Vagina (tissue), 2 donors: ENCODE results near the gene TSC22D3.

Experiments
- CTCF ChIP-seq, 3 experiments: fragments of 450-650 bp in 2 of 3; fragments of 200-600 bp in 1 of 3; sonication (generic) in 1 of 3; IDR thresholded peaks; one replicate each; pipeline ENCODE4 v1.5.1; 2017 to 2019; ENCODE audit warnings: antibody characterized with exemption in 3 of 3, mild to moderate bottlenecking in 2 of 3, moderate library complexity in 2 of 3
- POLR2A ChIP-seq, 2 donors: fragments of 450-650 bp; IDR thresholded peaks; one replicate each; pipeline ENCODE4 v1.6.1; 2017; ENCODE audit warnings: antibody characterized with exemption in 2 of 2, mild to moderate bottlenecking in 2 of 2, moderate library complexity in 2 of 2
- POLR2AphosphoS5 ChIP-seq, 2 donors: sonication (generic); formaldehyde crosslinking; IDR thresholded peaks; one replicate each; pipeline ENCODE4 v1.9.0; 2017; ENCODE audit warnings: antibody characterized with exemption in 2 of 2, mild to moderate bottlenecking in 2 of 2, low read depth in 1 of 2; ENCODE audit not compliant: insufficient read depth in 1 of 2

DNA sequence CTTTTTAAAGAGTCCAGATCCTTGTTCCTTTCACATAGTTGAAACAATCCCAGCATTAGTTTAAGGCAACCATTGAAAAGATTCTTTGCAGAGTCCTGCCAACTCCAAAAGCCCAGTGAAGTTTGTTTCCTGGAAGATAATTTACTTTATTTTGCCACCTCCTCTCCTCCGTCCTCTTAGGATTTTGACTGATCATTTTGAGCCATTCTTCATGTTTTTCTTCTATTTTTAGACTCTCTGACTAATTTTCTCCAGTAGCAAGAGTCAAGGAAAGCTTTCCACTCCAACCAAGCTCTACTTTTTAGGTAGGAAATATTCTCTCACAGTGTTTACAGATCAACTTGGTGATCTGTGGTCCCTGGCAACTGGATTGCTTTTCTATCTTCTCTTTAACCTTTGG lies 12.2 kb upstream of the TSC22D3 start:
- no peak for TF ChIP-seq CTCF (IDR thresholded peaks at IDR 0.05)
- no peak for TF ChIP-seq POLR2A (IDR thresholded peaks at IDR 0.05)
- TF ChIP-seq POLR2AphosphoS5 (IDR thresholded peaks at IDR 0.05; ENCODE audit: insufficient read depth in 1 of 2, low read depth in 1 of 2) = no peak
